Measurements from ENCODE around the gene SREBF1. TPM values are rescaled to one million over a fixed set of nuclear protein-coding genes. Genes with fewer than 3 reads are reported as not detected.

Gene SREBF1
- total RNA-seq, 1 experiment from 2014 or later: 167 TPM

- TF ChIP-seq, protein P1, sequence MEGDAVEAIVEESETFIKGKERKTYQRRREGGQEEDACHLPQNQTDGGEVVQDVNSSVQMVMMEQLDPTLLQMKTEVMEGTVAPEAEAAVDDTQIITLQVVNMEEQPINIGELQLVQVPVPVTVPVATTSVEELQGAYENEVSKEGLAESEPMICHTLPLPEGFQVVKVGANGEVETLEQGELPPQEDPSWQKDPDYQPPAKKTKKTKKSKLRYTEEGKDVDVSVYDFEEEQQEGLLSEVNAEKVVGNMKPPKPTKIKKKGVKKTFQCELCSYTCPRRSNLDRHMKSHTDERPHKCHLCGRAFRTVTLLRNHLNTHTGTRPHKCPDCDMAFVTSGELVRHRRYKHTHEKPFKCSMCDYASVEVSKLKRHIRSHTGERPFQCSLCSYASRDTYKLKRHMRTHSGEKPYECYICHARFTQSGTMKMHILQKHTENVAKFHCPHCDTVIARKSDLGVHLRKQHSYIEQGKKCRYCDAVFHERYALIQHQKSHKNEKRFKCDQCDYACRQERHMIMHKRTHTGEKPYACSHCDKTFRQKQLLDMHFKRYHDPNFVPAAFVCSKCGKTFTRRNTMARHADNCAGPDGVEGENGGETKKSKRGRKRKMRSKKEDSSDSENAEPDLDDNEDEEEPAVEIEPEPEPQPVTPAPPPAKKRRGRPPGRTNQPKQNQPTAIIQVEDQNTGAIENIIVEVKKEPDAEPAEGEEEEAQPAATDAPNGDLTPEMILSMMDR (conservative IDR thresholded peaks at IDR 0.05; ENCODE audit: low read depth, low read length): no peak
- TF ChIP-seq EZH2 (IDR thresholded peaks at IDR 0.05; ENCODE audit: low read length, unreplicated experiment): no peak
- no peak for TF ChIP-seq EZH2phosphoT487 (IDR thresholded peaks at IDR 0.05; ENCODE audit: borderline replicate concordance, low read length)
- H3K4me2 ChIP-seq (ENCODE audit: low read length): no peak overlapping the region
- no peak overlapping the region for H3K9ac ChIP-seq (ENCODE audit: low read length)
- no peaks in the 10 kb centered on the region for H3K27me3 ChIP-seq (ENCODE audit: low read length)
- H3K27ac ChIP-seq (ENCODE audit: low read length): no peak overlapping the region
- ChIA-PET CTCF (interaction anchor here (0.6 kb wide), 1 partner anchor 500 kb away, joined by 5 read pairs; the partner anchor contains the start of gene TOP3A), POLR2A (ENCODE audit: unreplicated experiment) (no interaction called here)
- no peak for DNase-seq
- BruUV-seq (replicated peaks): no TSS peak
- no peaks in the 10 kb centered on the region for H3K9me3 ChIP-seq (ENCODE audit: low read length)
- H3K4me3 ChIP-seq (ENCODE audit: low read length): no peak overlapping the region
- peaks cover 7% of the 10 kb centered on the region for H3F3A ChIP-seq (ENCODE audit: low read length, unreplicated experiment)
- no peaks in the 10 kb centered on the region for H3K9me2 ChIP-seq (replicated peaks; ENCODE audit: low read length)
- H3K36me3 ChIP-seq (ENCODE audit: low read depth, low read length): peaks cover 75% of the 10 kb centered on the region
- peaks cover 14% of the 10 kb centered on the region; the same call in 1 of the 2 replicates for H4K20me1 ChIP-seq (ENCODE audit: low read length)
- H3K79me2 ChIP-seq (ENCODE audit: low read length): no peaks in the 10 kb centered on the region; the same call in 1 of the 2 replicates
- H3K4me1 ChIP-seq (ENCODE audit: insufficient read depth, low read length): peaks cover 22% of the 10 kb centered on the region
- ATAC-seq: no peak
- intact Hi-C loops (cut with micrococcal nuclease): no loop called here
- no peak overlapping the region for H2AFZ ChIP-seq (ENCODE audit: low read length)
Measured at GRCh38 chr17:17814162-17815061, 22.4 kb downstream of the SREBF1 start.

DNA sequence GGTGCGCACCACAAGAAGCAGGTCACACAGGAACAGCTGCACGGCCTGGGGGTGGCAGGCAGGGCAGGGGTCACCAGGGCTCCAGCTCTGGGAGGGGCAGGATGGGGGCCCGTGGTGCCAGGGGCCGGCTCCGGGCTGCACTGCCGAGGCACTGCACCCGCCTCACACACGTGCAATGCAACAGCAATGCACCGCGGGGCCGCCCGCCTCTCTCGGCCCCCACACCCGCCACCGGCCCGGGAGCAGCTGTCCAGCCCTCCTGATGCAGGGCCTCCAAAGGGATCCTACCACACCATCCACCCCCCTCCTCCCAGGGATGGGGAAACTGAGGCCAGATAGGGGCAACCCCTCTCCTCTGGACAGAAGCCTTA is 23.1 kb downstream of the SREBF1 start:
- H3K4me1 ChIP-seq (ENCODE audit: insufficient read depth, low read length): peaks cover 15% of the 10 kb centered on the region
- peaks cover 7% of the 10 kb centered on the region for H3F3A ChIP-seq (ENCODE audit: low read length, unreplicated experiment)
- H3K9me2 ChIP-seq (replicated peaks; ENCODE audit: low read length): no peaks in the 10 kb centered on the region
- no peak for TF ChIP-seq EZH2 (IDR thresholded peaks at IDR 0.05; ENCODE audit: low read length, unreplicated experiment)
- TF ChIP-seq EZH2phosphoT487 (IDR thresholded peaks at IDR 0.05; ENCODE audit: borderline replicate concordance, low read length): no peak
- TF ChIP-seq, protein P1 (conservative IDR thresholded peaks at IDR 0.05; ENCODE audit: low read depth, low read length): no peak
- peaks cover 12% of the 10 kb centered on the region; the same call in 1 of the 2 replicates for H4K20me1 ChIP-seq (ENCODE audit: low read length)
- H3K27me3 ChIP-seq (ENCODE audit: low read length): no peaks in the 10 kb centered on the region
- CTCF ChIA-PET: no interaction called here
- no peaks in the 10 kb centered on the region for H3K9me3 ChIP-seq (ENCODE audit: low read length)
- POLR2A ChIA-PET (ENCODE audit: unreplicated experiment): no interaction called here
- intact Hi-C loops (cut with micrococcal nuclease): loop anchor here (2.0 kb wide), 1 partner anchor 47 kb away; no protein-coding TSS in a partner anchor
- no peak overlapping the region for H3K4me2 ChIP-seq (ENCODE audit: low read length)
- H3K4me3 ChIP-seq (ENCODE audit: low read length): no peak overlapping the region
- no peak overlapping the region for H3K27ac ChIP-seq (ENCODE audit: low read length)
- DNase-seq: no peak
- no TSS peak for BruUV-seq (replicated peaks)
- H3K9ac ChIP-seq (ENCODE audit: low read length): no peak overlapping the region
- no peak overlapping the region for H2AFZ ChIP-seq (ENCODE audit: low read length)
- H3K79me2 ChIP-seq (ENCODE audit: low read length): no peaks in the 10 kb centered on the region; the same call in 1 of the 2 replicates
- peaks cover 68% of the 10 kb centered on the region for H3K36me3 ChIP-seq (ENCODE audit: low read depth, low read length)
- no peak for ATAC-seq
